Type B pancreatic cell (in vitro differentiated cells): ENCODE results near the gene FOLR2. TPM values are rescaled to one million over a fixed set of nuclear protein-coding genes. Genes with fewer than 3 reads are reported as not detected.

Experiments used
- DNase-seq: peaks from one replicate; pipeline ENCODE4 v3.0.0; 2021; ENCODE audit warnings: mixed read lengths; ENCODE audit not compliant: unreplicated experiment; ENCODE audit errors: extremely low spot score
- H3K27ac Mint-ChIP-seq: 2 replicates; pipeline ENCODE4 v1.8.0; 2021; ENCODE audit warnings: mild to moderate bottlenecking, mixed read lengths
- H3K27me3 Mint-ChIP-seq: 2 replicates; pipeline ENCODE4 v1.8.0; 2021; ENCODE audit warnings: mixed read lengths
- H3K36me3 Mint-ChIP-seq: 2 replicates; pipeline ENCODE4 v1.8.0; 2021; ENCODE audit warnings: mixed read lengths
- H3K4me1 Mint-ChIP-seq: one replicate; pipeline ENCODE4 v1.8.0; 2021; ENCODE audit warnings: mixed read lengths; ENCODE audit not compliant: unreplicated experiment
- H3K4me3 Mint-ChIP-seq: 2 replicates; pipeline ENCODE4 v1.8.0; 2021; ENCODE audit warnings: mild to moderate bottlenecking, mixed read lengths
- H3K9me3 Mint-ChIP-seq: 2 replicates; pipeline ENCODE4 v1.8.0; 2021; ENCODE audit warnings: mixed read lengths
- total RNA-seq: library from RNA; stranded (reverse); gene quantifications from 2 replicates; pipeline ENCODE4 v1.2.1, GENCODE V29; 2021; ENCODE audit warnings: low replicate concordance
- TF ChIP-seq, protein P1 (sequence below): fragments of 200-600 bp; sonication (generic); conservative IDR thresholded peaks from 2 replicates; pipeline ENCODE4 v1.5.0; 2021; ENCODE audit warnings: antibody characterized with exemption, mild to moderate bottlenecking

The FOLR2 gene
- total RNA-seq, 1 donor from 2014 or later = not detected

DNA sequence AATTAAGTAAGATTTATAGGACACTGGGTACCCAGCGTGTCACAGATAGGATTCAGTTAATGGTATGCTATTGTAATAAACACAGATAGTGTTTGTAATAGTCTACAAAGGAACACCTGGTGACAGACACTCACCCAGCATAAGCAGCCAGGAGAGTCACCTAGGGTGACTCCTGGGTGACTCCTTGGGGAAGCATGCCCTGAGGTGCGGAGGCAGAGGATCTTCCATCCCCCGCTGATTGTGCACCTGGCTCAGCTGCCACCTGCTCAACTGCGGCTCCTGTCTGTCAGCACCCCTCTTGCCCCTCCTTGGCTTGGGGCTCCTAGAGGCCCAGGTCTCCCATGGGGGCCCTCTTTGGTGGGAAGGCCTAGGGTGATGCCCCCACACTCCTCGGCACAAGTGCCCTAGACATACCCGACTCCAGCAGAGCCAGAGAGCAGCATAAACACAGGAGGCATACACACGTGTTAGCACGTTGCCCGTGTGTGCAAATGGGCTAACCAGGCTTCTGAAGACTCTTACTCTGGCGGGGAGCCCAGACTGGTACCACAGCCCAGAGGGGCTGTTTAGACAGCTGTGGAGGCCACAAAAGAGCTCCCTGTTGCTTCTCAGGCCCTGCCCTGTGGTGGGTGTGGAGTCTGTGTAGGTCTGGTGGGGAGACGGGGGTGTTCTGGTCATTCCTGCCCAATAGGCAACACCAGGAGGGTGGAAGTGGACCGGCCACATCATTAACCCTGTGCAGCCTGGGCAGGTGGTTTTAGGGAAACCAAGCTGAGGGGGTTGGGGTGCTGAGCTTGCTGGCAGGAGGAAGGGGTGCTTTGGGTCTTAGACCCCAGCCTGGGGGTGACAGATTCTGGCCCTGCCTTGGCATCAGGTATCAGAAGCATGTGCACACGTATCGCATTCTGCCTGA, 11.0 kb downstream of the FOLR2 start:
- Mint-ChIP-seq H3K27me3 (no peaks in the 10 kb centered on the region), H3K4me3 (peak overlapping the region; percentile 60), H3K36me3 (peaks cover 15% of the 10 kb centered on the region), H3K4me1 (peaks cover 17% of the 10 kb centered on the region), H3K27ac (no peak overlapping the region), H3K9me3 (no peaks in the 10 kb centered on the region)
- DNase-seq = peak; percentile 57
- TF ChIP-seq, protein P1, sequence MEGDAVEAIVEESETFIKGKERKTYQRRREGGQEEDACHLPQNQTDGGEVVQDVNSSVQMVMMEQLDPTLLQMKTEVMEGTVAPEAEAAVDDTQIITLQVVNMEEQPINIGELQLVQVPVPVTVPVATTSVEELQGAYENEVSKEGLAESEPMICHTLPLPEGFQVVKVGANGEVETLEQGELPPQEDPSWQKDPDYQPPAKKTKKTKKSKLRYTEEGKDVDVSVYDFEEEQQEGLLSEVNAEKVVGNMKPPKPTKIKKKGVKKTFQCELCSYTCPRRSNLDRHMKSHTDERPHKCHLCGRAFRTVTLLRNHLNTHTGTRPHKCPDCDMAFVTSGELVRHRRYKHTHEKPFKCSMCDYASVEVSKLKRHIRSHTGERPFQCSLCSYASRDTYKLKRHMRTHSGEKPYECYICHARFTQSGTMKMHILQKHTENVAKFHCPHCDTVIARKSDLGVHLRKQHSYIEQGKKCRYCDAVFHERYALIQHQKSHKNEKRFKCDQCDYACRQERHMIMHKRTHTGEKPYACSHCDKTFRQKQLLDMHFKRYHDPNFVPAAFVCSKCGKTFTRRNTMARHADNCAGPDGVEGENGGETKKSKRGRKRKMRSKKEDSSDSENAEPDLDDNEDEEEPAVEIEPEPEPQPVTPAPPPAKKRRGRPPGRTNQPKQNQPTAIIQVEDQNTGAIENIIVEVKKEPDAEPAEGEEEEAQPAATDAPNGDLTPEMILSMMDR = no peak

DNA sequence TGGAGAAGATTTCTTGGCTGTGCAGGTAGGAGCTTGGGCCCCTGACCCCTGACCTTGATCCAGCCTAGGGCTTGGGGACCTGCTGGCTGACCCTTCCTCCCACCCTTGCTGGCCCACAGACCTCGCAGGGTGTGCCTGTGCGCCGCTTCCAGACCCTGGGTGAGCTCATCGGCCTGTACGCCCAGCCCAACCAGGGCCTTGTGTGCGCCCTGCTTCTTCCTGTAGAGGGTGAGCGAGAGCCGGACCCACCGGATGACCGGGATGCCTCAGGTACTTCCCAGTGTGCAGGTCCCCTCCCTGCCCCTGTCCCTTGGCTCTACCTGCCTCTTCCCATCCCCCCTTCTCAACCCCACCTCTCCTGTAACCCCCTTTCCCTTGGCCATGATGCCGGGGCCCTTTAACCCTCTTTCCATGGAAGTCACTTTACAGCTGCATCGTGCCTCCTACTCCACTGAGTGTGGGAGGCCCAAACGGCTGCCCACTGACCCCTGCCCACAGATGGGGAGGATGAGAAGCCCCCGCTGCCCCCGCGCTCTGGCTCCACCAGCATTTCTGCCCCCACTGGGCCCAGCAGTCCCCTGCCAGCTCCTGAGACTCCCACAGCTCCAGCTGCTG, 11.7 kb downstream of the FOLR2 start:
- Mint-ChIP-seq H3K4me1 (peaks cover 17% of the 10 kb centered on the region), H3K4me3 (no peak overlapping the region), H3K27ac (no peak overlapping the region), H3K36me3 (peaks cover 16% of the 10 kb centered on the region), H3K27me3 (no peaks in the 10 kb centered on the region), H3K9me3 (no peaks in the 10 kb centered on the region)
- DNase-seq = peak; percentile 69
- TF ChIP-seq, protein P1 = peak; percentile 22

DNA sequence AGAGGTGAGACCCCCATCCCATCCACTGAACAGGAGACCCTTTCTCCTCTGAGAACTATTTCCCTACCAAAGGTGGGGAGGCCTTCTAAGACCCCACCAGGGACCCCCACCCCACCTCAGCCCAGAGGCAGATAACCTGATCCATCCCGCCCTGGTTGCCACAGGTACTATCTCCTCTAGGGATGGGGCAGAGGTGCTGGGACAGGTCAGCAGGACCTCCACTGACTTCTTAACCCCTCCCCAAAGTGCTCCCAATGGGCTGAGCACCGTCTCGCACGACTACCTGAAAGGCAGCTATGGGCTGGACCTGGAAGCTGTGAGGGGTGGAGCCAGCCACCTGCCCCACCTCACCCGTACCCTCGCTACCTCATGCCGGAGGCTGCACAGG, 12.2 kb downstream of the FOLR2 start:
- TF ChIP-seq, protein P1 = no peak
- no peaks in the 10 kb centered on the region for H3K9me3 Mint-ChIP-seq
- peak; percentile 50 for DNase-seq
- no peaks in the 10 kb centered on the region for H3K27me3 Mint-ChIP-seq
- H3K27ac Mint-ChIP-seq = no peak overlapping the region
- peaks cover 17% of the 10 kb centered on the region for H3K4me1 Mint-ChIP-seq
- peaks cover 21% of the 10 kb centered on the region for H3K36me3 Mint-ChIP-seq
- H3K4me3 Mint-ChIP-seq = peak overlapping the region; percentile 17

DNA sequence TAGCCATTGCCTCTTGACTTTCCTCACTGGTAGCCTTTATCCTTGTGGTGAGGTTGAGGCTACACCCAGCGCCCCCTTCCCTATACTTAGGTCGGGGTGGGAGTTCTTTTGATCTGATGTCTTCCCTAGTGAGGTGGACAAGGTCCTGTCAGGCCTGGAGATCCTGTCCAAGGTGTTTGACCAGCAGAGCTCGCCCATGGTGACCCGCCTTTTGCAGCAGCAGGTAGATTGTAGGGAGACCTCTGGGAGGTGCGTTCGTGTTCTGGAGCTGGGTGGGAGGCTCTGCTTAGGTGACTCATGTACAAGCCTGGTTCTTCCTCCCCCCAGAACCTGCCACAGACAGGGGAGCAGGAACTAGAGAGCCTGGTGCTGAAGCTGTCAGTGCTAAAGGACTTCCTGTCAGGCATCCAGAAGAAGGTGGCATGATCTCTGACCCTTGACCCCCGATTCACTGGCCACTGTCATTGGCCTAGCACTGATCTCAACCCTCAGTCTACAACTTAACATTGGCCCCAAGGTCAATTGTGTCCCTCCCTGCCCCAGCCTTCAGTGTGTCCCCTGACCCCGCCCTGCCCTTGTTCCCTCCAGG, 12.8 kb downstream of the FOLR2 start:
- H3K36me3 Mint-ChIP-seq = peaks cover 27% of the 10 kb centered on the region
- H3K27me3 Mint-ChIP-seq = no peaks in the 10 kb centered on the region
- H3K4me1 Mint-ChIP-seq = peaks cover 17% of the 10 kb centered on the region
- TF ChIP-seq, protein P1 = no peak
- DNase-seq = peak; percentile 55
- peak overlapping the region; percentile 17 for H3K4me3 Mint-ChIP-seq
- no peak overlapping the region for H3K27ac Mint-ChIP-seq
- H3K9me3 Mint-ChIP-seq = no peaks in the 10 kb centered on the region

DNA sequence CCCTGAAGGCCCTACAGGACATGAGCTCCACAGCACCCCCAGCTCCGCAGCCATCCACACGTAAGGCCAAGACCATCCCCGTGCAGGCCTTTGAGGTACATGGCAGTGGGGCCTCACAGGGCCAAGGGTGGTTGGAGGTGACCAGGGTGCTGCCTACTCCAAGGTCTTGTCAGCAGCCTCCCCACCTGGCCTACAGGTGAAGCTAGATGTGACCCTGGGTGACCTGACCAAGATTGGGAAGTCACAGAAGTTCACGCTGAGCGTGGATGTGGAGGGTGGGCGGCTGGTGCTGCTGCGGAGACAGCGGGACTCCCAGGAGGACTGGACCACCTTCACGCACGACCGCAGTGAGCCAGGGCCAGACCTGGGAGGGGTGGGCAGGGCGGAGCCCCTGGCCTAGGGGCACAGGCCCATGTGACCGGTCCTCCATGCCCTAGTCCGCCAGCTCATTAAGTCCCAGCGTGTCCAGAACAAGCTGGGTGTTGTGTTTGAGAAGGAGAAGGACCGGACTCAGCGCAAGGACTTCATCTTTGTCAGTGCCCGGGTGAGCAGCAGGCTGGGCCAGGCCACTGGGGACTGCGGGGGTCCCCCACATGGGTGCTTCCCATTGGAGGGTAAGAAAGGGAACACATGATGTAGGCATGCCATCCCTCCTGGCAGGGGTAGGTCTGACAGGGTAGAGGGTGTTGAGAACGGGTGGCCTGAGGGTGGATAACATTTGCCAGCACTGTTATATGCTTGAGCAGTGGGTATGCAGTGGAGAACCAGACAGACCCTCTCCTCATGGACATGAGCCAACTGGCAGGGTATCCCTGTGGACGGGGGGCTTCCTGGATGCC, 13.6 kb downstream of the FOLR2 start:
- DNase-seq = peak; percentile 57
- H3K36me3 Mint-ChIP-seq = peaks cover 32% of the 10 kb centered on the region
- TF ChIP-seq, protein P1 = no peak
- H3K27ac Mint-ChIP-seq = no peak overlapping the region
- peaks cover 16% of the 10 kb centered on the region for H3K4me1 Mint-ChIP-seq
- H3K4me3 Mint-ChIP-seq = no peak overlapping the region
- no peaks in the 10 kb centered on the region for H3K9me3 Mint-ChIP-seq
- H3K27me3 Mint-ChIP-seq = no peaks in the 10 kb centered on the region
